Endodermal cell (in vitro differentiated cells): Measurements from ENCODE around the gene TALDO1. TPM values are rescaled to one million over a fixed set of nuclear protein-coding genes. Genes with fewer than 3 reads are reported as not detected.

Experiments used
- DNase-seq: peaks from one replicate; pipeline ENCODE4 v3.0.0-alpha.2; 2017
- H3K27ac ChIP-seq: 2 replicates; pipeline ENCODE4 v1.5.1; 2013; ENCODE audit warnings: mild to moderate bottlenecking, low read depth, low read length, moderate library complexity
- H3K27me3 ChIP-seq: 2 replicates; pipeline ENCODE4 v1.6.1; 2013; ENCODE audit warnings: mild to moderate bottlenecking, low read length, moderate library complexity; ENCODE audit not compliant: insufficient read depth, control insufficient read depth, poor library complexity, severe bottlenecking
- H3K36me3 ChIP-seq: 2 replicates; pipeline ENCODE4 v1.7.0; 2013; ENCODE audit warnings: mild to moderate bottlenecking, low read length, moderate library complexity; ENCODE audit not compliant: control insufficient read depth, insufficient read depth
- H3K4me1 ChIP-seq: one replicate; pipeline ENCODE4 v1.7.0; 2013; ENCODE audit warnings: low read length; ENCODE audit not compliant: control insufficient read depth, insufficient read depth
- H3K4me3 ChIP-seq: 2 replicates; pipeline ENCODE4 v1.5.1; 2013; ENCODE audit warnings: mild to moderate bottlenecking, low read length, moderate library complexity
- H3K9ac ChIP-seq: 2 replicates; pipeline ENCODE4 v1.6.1; 2013; ENCODE audit warnings: mild to moderate bottlenecking, low read length, moderate library complexity; ENCODE audit not compliant: poor library complexity, severe bottlenecking; ENCODE audit errors: extremely low read depth
- H3K9me3 ChIP-seq: 2 replicates; pipeline ENCODE4 v1.6.1; 2013; ENCODE audit warnings: mild to moderate bottlenecking, low read length, moderate library complexity; ENCODE audit not compliant: control insufficient read depth
- H3K27ac Mint-ChIP-seq: 2 replicates; pipeline ENCODE4 v1.8.0; 2020; ENCODE audit warnings: mixed read lengths
- H3K27me3 Mint-ChIP-seq: 2 replicates; pipeline ENCODE4 v1.8.0; 2021; ENCODE audit warnings: mild to moderate bottlenecking, mixed read lengths; ENCODE audit not compliant: insufficient read depth
- H3K36me3 Mint-ChIP-seq: 2 replicates; pipeline ENCODE4 v1.8.0; 2020; ENCODE audit warnings: low read depth, mixed read lengths
- H3K4me1 Mint-ChIP-seq: 2 replicates; pipeline ENCODE4 v1.8.0; 2020; ENCODE audit warnings: mixed read lengths
- H3K4me3 Mint-ChIP-seq: 2 replicates; pipeline ENCODE4 v1.8.0; 2020; ENCODE audit warnings: mild to moderate bottlenecking, moderate library complexity, mixed read lengths
- H3K9me3 Mint-ChIP-seq: 2 replicates; pipeline ENCODE4 v1.8.0; 2020; ENCODE audit warnings: mild to moderate bottlenecking, mixed read lengths
- CTCF ChIP-seq: fragments of 200-600 bp; sonication (generic); conservative IDR thresholded peaks from 2 replicates; pipeline ENCODE4 v1.5.0; 2021; ENCODE audit warnings: antibody characterized with exemption, mild to moderate bottlenecking
- WGBS, 2 experiments: methylation state at CpG; one replicate each; pipeline versions ENCODE4 v1.1.5 to v1.1.7; 2013; ENCODE audit warnings: missing lambda C conversion rate in 2 of 2, mixed read lengths in 1 of 2; ENCODE audit not compliant: insufficient coverage in 1 of 2, insufficient read length in 1 of 2; 5-methylcytosine and 5-hydroxymethylcytosine counted together
- total RNA-seq, 2 donors: library from RNA; stranded (reverse); fragmentation: NEBNext Ultra II Directional in 1 of 2; extraction: Animal tissue kit (Norgen Biotek cat#: 25700) in 1 of 2; gene quantifications; 2 replicates in 1 of 2; 3 replicates in 1 of 2; pipeline ENCODE4 v1.2.1, GENCODE V29; 2021

Gene TALDO1
- total RNA-seq, 2 donors from 2014 or later = 177 to 221 TPM

- Histone ChIP-seq H3K36me3 (peaks cover 74% of the 10 kb centered on the region), H3K4me1 (no peaks in the 10 kb centered on the region), H3K9me3 (no peaks in the 10 kb centered on the region), H3K9ac (no peak overlapping the region), H3K27me3 (no peaks in the 10 kb centered on the region), H3K4me3 (no peak overlapping the region), H3K27ac (no peak overlapping the region)
- no peak for TF ChIP-seq CTCF
- no peaks in the 10 kb centered on the region for H3K9me3 Mint-ChIP-seq
- no peaks in the 10 kb centered on the region for H3K4me1 Mint-ChIP-seq
- peaks cover 65% of the 10 kb centered on the region for H3K36me3 Mint-ChIP-seq
- no peaks in the 10 kb centered on the region for H3K27me3 Mint-ChIP-seq
- H3K4me3 Mint-ChIP-seq = no peak overlapping the region
- H3K27ac Mint-ChIP-seq = no peak overlapping the region
- no peak for DNase-seq
These were observed 13.0 kb downstream of the TALDO1 start for GRCh38 chr11:760236-760635.

GRCh38 chr11:761526-762108 is 14.4 kb downstream of the TALDO1 start:
- Mint-ChIP-seq H3K4me3 (no peak overlapping the region), H3K27me3 (no peaks in the 10 kb centered on the region), H3K36me3 (peaks cover 61% of the 10 kb centered on the region), H3K9me3 (no peaks in the 10 kb centered on the region), H3K4me1 (no peaks in the 10 kb centered on the region), H3K27ac (no peak overlapping the region)
- Histone ChIP-seq H3K4me3 (no peak overlapping the region), H3K9me3 (no peaks in the 10 kb centered on the region), H3K27ac (no peak overlapping the region), H3K4me1 (no peaks in the 10 kb centered on the region), H3K27me3 (no peaks in the 10 kb centered on the region), H3K36me3 (peaks cover 67% of the 10 kb centered on the region), H3K9ac (no peak overlapping the region)
- WGBS, 2 experiments = 90 to 96% methylated on average over 8 of the region's 8 CpGs
- TF ChIP-seq CTCF = no peak
- no peak for DNase-seq

- H3K9me3 ChIP-seq = no peaks in the 10 kb centered on the region
- Mint-ChIP-seq H3K36me3 (peaks cover 60% of the 10 kb centered on the region), H3K9me3 (no peaks in the 10 kb centered on the region), H3K27ac (peak overlapping the region; percentile 41), H3K4me1 (no peaks in the 10 kb centered on the region), H3K4me3 (no peak overlapping the region), H3K27me3 (no peaks in the 10 kb centered on the region)
- no peaks in the 10 kb centered on the region for H3K4me1 ChIP-seq
- no peak overlapping the region for H3K9ac ChIP-seq
- 83 to 90% methylated on average over 4 to 10 of the region's 10 CpGs for WGBS, 2 experiments
- peak; percentile 39 for TF ChIP-seq CTCF
- H3K36me3 ChIP-seq = peaks cover 63% of the 10 kb centered on the region
- DNase-seq = peak; percentile 78
- no peak overlapping the region for H3K4me3 ChIP-seq
- peak overlapping the region; percentile 38 for H3K27ac ChIP-seq
- H3K27me3 ChIP-seq = no peaks in the 10 kb centered on the region
These were observed 15.3 kb downstream of the TALDO1 start for GRCh38 chr11:762421-763072.
